ENCODE results near the gene KIF26B.

KIF26B gene

GRCh38 chr1:245432228-245432875 is 277.6 kb downstream of the KIF26B start:
- H3K4me3 ChIP-seq (replicated peaks; ENCODE audit: low read depth, low read length), result no peak overlapping the region
- no peak for TF ChIP-seq CTCF (IDR thresholded peaks at IDR 0.05; ENCODE audit: low read depth, low read length, missing control alignments)
- DNase-seq (ENCODE audit: extremely low read depth, low read depth), result no peak

GRCh38 chr1:245433561-245433960 is 278.8 kb downstream of the KIF26B start:
- H3K4me3 ChIP-seq (replicated peaks; ENCODE audit: low read depth, low read length), result no peak overlapping the region
- no peak for DNase-seq (ENCODE audit: extremely low read depth, low read depth)
- no peak for TF ChIP-seq CTCF (IDR thresholded peaks at IDR 0.05; ENCODE audit: low read depth, low read length, missing control alignments)

GRCh38 chr1:245434280-245434679 is 279.5 kb downstream of the KIF26B start:
- DNase-seq (ENCODE audit: extremely low read depth, low read depth), result no peak
- TF ChIP-seq CTCF (IDR thresholded peaks at IDR 0.05; ENCODE audit: low read depth, low read length, missing control alignments), result peak; percentile 3
- H3K4me3 ChIP-seq (replicated peaks; ENCODE audit: low read depth, low read length), result no peak overlapping the region

- DNase-seq (ENCODE audit: extremely low read depth, low read depth), result no peak
- no peak for TF ChIP-seq CTCF (IDR thresholded peaks at IDR 0.05; ENCODE audit: low read depth, low read length, missing control alignments)
- H3K4me3 ChIP-seq (replicated peaks; ENCODE audit: low read depth, low read length), result no peak overlapping the region
These were observed 281.6 kb downstream of the KIF26B start for GRCh38 chr1:245436407-245436806.

- no peak for TF ChIP-seq CTCF (IDR thresholded peaks at IDR 0.05; ENCODE audit: low read depth, low read length, missing control alignments)
- no peak for DNase-seq (ENCODE audit: extremely low read depth, low read depth)
- H3K4me3 ChIP-seq (replicated peaks; ENCODE audit: low read depth, low read length), result no peak overlapping the region
These were observed 282.7 kb downstream of the KIF26B start for GRCh38 chr1:245437369-245438062.

GRCh38 chr1:245440922-245441321 is 286.1 kb downstream of the KIF26B start:
- H3K4me3 ChIP-seq (replicated peaks; ENCODE audit: low read depth, low read length), result no peak overlapping the region
- no peak for DNase-seq (ENCODE audit: extremely low read depth, low read depth)
- no peak for TF ChIP-seq CTCF (IDR thresholded peaks at IDR 0.05; ENCODE audit: low read depth, low read length, missing control alignments)

Measured in HFF-Myc (cell line).